ENCODE results near the gene FEM1B.

The FEM1B gene

DNA sequence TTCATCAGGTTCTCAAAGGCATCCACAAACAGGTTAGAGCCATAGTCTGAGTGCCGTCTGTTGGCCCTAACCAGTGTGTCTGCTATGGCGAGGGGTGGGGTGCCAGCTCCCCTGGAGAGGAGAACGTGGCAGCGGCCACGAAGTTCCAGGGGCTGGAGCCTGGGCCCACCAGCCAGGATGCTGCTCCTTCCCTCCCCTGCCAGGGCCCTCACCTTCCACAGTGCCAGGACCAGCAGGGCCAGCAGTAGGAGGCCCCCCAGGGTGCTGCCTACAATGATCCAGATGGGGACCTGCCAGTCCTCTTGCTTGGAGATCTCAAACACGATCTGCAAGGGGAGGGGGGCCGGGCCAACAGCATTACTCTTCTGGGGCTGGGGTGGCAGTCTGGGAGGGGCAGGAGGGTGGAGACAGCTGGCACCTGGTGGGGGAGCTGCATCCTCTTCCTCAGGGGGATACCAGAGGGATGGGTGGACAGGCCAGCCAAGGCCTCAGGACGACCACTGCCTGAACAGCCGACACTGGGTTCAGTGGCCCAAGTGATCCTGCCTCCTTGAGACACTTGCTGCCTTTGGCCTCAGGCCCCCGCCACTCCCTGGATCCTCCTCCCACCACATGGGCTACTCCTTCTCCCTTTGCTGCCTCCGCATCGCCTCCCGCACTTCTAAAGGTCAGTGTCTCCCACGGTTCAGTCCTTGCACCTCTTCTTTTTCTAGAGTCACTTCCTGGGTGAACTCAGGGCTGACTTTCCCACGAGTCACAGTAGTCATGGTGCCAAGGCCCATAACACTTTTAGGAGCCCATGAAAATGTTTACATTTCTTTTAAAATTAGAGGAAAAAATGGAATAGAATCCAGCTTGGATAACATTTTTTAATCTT is 26.3 kb downstream of the FEM1B start:
- peak; percentile 76 for DNase-seq (ENCODE audit: low spot score)
- Histone ChIP-seq H3K4me3 (ENCODE audit: severe bottlenecking) (no peak overlapping the region), H3K27ac (ENCODE audit: poor library complexity, severe bottlenecking) (peak overlapping the region; percentile 5), H3K27me3 (ENCODE audit: insufficient read depth, poor library complexity, severe bottlenecking) (no peaks in the 10 kb centered on the region), H3K36me3 (ENCODE audit: low read depth) (peaks cover 1% of the 10 kb centered on the region; the same call in 1 of the 2 replicates), H3K4me1 (ENCODE audit: insufficient read depth, poor library complexity, severe bottlenecking) (peaks cover 10% of the 10 kb centered on the region), H3K9me3 (ENCODE audit: severe bottlenecking) (no peaks in the 10 kb centered on the region)
- TF ChIP-seq, protein P1, sequence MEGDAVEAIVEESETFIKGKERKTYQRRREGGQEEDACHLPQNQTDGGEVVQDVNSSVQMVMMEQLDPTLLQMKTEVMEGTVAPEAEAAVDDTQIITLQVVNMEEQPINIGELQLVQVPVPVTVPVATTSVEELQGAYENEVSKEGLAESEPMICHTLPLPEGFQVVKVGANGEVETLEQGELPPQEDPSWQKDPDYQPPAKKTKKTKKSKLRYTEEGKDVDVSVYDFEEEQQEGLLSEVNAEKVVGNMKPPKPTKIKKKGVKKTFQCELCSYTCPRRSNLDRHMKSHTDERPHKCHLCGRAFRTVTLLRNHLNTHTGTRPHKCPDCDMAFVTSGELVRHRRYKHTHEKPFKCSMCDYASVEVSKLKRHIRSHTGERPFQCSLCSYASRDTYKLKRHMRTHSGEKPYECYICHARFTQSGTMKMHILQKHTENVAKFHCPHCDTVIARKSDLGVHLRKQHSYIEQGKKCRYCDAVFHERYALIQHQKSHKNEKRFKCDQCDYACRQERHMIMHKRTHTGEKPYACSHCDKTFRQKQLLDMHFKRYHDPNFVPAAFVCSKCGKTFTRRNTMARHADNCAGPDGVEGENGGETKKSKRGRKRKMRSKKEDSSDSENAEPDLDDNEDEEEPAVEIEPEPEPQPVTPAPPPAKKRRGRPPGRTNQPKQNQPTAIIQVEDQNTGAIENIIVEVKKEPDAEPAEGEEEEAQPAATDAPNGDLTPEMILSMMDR (IDR thresholded peaks at IDR 0.05; ENCODE audit: poor library complexity, severe bottlenecking) = no peak
- ATAC-seq (ENCODE audit: low read depth) = no peak

DNA sequence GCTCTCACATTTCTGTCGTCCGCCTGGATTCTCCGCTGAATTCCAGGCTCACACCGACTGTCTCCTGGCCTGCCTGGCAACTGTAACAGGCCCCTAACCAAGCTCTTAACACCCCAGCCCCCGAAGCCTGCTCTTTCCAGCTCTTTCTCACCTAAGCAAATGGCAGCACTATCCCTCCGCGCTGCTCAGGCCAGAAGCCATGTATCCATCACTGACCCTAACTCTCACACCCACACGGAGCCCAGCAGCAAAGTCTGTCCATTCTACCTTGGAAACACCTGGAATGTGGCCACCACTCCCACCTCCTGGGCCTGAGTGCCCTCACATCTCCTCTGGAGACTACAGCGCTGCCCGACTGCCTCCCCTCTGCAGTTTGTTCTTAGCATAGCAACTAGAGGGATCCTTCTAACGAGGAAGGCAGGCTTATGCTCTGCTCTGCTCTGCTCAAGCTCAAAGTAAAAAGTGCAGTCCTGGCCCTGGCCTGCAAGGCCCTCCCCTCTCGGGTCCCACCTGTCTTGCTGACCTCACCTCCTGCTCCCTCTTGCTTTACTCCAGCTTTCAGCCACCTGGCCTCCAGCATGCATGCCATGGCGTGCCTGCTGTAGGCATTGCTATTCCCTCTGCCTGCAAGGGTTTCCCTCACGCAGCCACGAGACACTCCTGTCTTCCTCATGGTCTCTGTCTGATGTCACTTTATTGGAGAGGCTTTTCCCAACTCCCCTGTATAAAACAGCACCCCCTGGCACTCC is 27.2 kb downstream of the FEM1B start:
- ATAC-seq (ENCODE audit: low read depth) = peak; percentile 59
- no peak for DNase-seq (ENCODE audit: low spot score)
- Histone ChIP-seq H3K4me1 (ENCODE audit: insufficient read depth, poor library complexity, severe bottlenecking) (peaks cover 10% of the 10 kb centered on the region), H3K9me3 (ENCODE audit: severe bottlenecking) (no peaks in the 10 kb centered on the region), H3K27ac (ENCODE audit: poor library complexity, severe bottlenecking) (peak overlapping the region; percentile 5), H3K36me3 (ENCODE audit: low read depth) (no peaks in the 10 kb centered on the region), H3K27me3 (ENCODE audit: insufficient read depth, poor library complexity, severe bottlenecking) (no peaks in the 10 kb centered on the region), H3K4me3 (ENCODE audit: severe bottlenecking) (no peak overlapping the region)
- TF ChIP-seq, protein P1 (IDR thresholded peaks at IDR 0.05; ENCODE audit: poor library complexity, severe bottlenecking) = no peak

DNA sequence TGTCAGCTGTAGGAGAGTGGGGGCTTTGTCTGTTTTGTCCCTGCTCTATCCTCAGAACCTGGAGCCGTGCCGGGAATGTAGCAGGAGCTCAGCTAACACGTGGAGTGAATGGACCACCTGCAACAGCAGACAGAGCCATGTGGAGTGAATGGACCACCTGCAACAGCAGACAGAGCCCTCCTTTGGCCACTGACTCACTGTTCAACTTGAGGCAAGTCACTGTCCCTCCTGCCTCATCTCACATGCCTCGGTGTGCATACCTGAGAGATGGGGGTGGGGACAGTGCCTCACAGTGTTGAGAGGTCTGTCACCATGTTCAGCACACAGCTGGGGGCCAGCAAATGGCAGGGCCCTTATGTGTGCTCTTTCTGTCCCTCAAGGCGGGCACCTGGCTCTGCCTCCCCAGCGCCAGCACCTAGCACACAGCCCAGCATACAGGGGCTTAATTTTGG is 27.9 kb downstream of the FEM1B start:
- no peaks in the 10 kb centered on the region for H3K27me3 ChIP-seq (ENCODE audit: insufficient read depth, poor library complexity, severe bottlenecking)
- no peaks in the 10 kb centered on the region for H3K9me3 ChIP-seq (ENCODE audit: severe bottlenecking)
- no peaks in the 10 kb centered on the region for H3K36me3 ChIP-seq (ENCODE audit: low read depth)
- peaks cover 10% of the 10 kb centered on the region for H3K4me1 ChIP-seq (ENCODE audit: insufficient read depth, poor library complexity, severe bottlenecking)
- DNase-seq (ENCODE audit: low spot score) (no peak), ATAC-seq (ENCODE audit: low read depth) (no peak)
- TF ChIP-seq, protein P1 (IDR thresholded peaks at IDR 0.05; ENCODE audit: poor library complexity, severe bottlenecking) = no peak
- H3K4me3 ChIP-seq (ENCODE audit: severe bottlenecking) = no peak overlapping the region
- peak overlapping the region; percentile 5 for H3K27ac ChIP-seq (ENCODE audit: poor library complexity, severe bottlenecking)

DNA sequence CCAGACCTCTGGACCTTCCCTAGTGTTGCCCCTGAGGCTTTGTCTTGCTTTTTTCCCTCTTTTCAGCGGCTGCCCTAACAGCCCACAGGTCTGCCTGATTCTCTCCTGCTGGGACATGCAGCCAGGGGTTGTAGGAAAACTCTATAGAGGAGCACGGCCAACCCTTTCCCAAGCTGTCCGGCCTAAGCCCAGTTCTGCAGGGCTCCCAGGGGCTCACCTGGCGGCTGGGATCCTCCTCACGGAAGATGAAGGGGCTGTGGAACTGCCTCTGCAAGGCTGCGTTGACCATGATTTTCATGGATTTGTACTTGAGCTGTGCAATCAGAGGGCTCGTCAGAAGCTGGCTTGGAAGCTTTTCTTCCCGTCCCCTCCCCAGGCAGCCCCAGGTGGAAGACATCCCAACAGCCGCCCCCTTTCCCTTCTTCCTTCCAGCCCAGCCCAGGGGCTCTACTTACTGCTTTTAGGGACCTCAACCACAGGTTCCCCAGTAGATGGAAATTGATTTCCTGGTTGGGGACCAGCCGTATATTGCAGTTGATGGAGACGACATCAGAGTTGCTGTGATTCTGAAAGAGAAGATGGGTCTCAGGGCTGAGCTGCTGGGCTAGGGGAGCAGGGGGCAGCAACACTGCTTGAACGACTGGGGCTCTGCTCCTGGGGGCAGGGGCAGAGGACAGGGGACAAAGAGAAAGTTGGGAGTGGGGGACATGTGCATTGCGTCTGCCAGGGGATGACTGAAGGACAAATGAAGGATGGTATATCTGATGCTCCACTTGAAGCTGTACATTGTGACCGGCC is 29.8 kb downstream of the FEM1B start:
- Histone ChIP-seq H3K4me1 (ENCODE audit: insufficient read depth, poor library complexity, severe bottlenecking) (peaks cover 10% of the 10 kb centered on the region), H3K27me3 (ENCODE audit: insufficient read depth, poor library complexity, severe bottlenecking) (no peaks in the 10 kb centered on the region), H3K27ac (ENCODE audit: poor library complexity, severe bottlenecking) (no peak overlapping the region), H3K36me3 (ENCODE audit: low read depth) (no peaks in the 10 kb centered on the region), H3K4me3 (ENCODE audit: severe bottlenecking) (no peak overlapping the region), H3K9me3 (ENCODE audit: severe bottlenecking) (no peaks in the 10 kb centered on the region)
- TF ChIP-seq, protein P1 (IDR thresholded peaks at IDR 0.05; ENCODE audit: poor library complexity, severe bottlenecking) = no peak
- no peak for ATAC-seq (ENCODE audit: low read depth)
- DNase-seq (ENCODE audit: low spot score) = no peak

Measured in RWPE2 (cell line).